Measurements from ENCODE around the gene ADAM10.
A peak's percentile ranks its signal among the peaks of the same experiment; 100 is the strongest.

Gene ADAM10

GRCh38 chr15:58764468-58764867, 15.0 kb upstream of the ADAM10 start:
- no peak for TF ChIP-seq CTCF (IDR thresholded peaks at IDR 0.05)

DNA sequence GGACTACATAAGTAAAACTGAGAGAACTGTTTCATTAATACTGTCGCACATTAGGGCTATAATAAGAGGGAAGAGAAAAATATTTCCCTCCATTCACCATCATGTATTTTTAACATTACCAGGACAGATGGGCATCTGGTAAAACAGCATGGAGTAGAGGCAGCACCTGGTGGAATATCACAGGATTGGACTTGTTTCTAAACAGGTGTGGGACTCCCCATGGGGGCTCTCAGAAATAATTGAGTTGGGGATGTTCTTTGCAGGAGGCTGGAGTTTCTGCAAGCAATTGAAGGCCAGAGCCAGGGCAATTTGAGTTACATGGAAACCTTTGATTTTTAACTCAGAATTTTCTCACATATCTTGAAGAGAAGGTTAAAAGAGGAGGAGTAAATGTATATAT, 13.2 kb upstream of the ADAM10 start:
- no peak for TF ChIP-seq CTCF (IDR thresholded peaks at IDR 0.05)

- TF ChIP-seq CTCF (IDR thresholded peaks at IDR 0.05) = no peak
Measured at GRCh38 chr15:58762285-58762684, 12.8 kb upstream of the ADAM10 start.

GRCh38 chr15:58761010-58761388, 11.5 kb upstream of the ADAM10 start:
- no peak for TF ChIP-seq CTCF (IDR thresholded peaks at IDR 0.05)

DNA sequence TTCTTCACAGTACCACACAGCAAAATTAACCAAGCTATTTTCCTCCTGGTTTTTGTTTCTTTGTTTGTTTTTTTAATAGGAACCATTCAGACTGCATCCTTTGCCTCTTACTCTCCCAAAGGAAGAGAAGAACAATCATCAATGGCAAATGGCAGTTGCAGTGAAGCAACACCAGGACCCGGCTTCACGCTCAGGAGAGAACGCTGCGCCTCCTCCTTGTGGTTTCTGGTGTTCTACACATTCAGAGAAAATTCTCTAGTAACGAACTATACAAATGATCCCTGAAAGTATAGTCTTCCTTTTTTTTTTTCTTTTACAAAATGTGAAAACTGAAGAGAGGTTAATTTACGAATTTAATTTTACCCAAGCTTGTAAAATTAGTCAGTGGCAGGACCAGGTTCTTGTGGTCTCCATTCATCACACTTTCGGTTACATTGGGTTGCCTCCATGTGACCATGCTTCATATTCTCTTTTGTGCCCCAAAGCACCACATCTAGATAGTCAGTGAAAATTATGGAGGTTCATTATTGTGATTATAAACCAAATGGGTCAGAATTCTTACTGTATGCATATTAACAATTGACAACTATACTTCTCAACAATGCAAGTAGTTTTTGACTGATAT, 11.0 kb upstream of the ADAM10 start:
- no peak for TF ChIP-seq CTCF (IDR thresholded peaks at IDR 0.05)

GRCh38 chr15:58758141-58758540, 8.6 kb upstream of the ADAM10 start:
- peak; percentile 20; the same call in 1 of the 2 replicates for TF ChIP-seq CTCF (IDR thresholded peaks at IDR 0.05)

DNA sequence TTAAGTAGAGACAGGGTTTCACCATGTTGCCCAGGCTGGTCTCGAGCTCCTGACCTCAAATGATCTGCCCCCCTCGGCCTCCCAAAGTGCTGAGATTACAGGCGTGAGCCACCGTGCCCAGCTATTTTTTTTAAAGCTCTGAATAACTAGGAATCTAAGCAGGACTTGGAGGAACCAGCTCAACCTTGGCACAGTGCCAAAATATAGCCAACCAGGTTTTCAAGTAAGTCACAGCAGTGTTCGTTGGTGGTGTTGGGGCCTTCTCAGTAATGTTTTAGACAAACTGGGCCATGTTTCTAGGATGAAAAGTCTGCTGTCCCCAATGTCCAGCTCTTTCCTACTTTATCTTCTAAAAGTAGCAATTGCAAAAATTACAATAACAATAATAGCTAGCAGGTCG, 6.4 kb upstream of the ADAM10 start:
- no peak for TF ChIP-seq CTCF (IDR thresholded peaks at IDR 0.05)

- no peak for TF ChIP-seq CTCF (IDR thresholded peaks at IDR 0.05)
Measured at GRCh38 chr15:58755350-58755749, 5.8 kb upstream of the ADAM10 start.
